WTC11 (cell line): ENCODE results near the gene CEP250. TPM values are rescaled to one million over a fixed set of nuclear protein-coding genes. Genes with fewer than 3 reads are reported as not detected.

ENCODE experiments used
- ATAC-seq: fragments of 200-7000 bp; cut with Tn5 transposase; 2 replicates; pipeline ENCODE4 v1.10.0; 2021; ENCODE audit warnings: mild to moderate bottlenecking, moderate library complexity
- CTCF ChIA-PET: fragments of 300-600 bp; sonication (Branson Sonifier 250); formaldehyde crosslinking; loops from one replicate; lab custom pipeline; 2021; ENCODE audit warnings: antibody characterized with exemption; lab: Charles Lee
- POLR2A ChIA-PET: fragments of 350-600 bp; sonication (Branson Sonifier 250); formaldehyde crosslinking; loops from one replicate; lab custom pipeline; 2021; ENCODE audit warnings: antibody characterized with exemption; lab: Charles Lee
- DNase-seq: peaks from one replicate; pipeline ENCODE4 v3.0.0; 2021; ENCODE audit warnings: low spot score
- H3K27ac Mint-ChIP-seq: 2 replicates; pipeline ENCODE4 v1.8.0; 2021; ENCODE audit warnings: mixed read lengths
- H3K27me3 Mint-ChIP-seq: 2 replicates; pipeline ENCODE4 v1.8.0; 2021; ENCODE audit warnings: low read depth, mild to moderate bottlenecking, moderate library complexity, mixed read lengths
- H3K36me3 Mint-ChIP-seq: 2 replicates; pipeline ENCODE4 v1.8.0; 2021; ENCODE audit warnings: mixed read lengths
- H3K4me1 Mint-ChIP-seq: 2 replicates; pipeline ENCODE4 v1.8.0; 2022; ENCODE audit warnings: mixed read lengths
- H3K4me3 Mint-ChIP-seq: 2 replicates; pipeline ENCODE4 v1.8.0; 2021; ENCODE audit warnings: mild to moderate bottlenecking, moderate library complexity, mixed read lengths
- H3K9me3 Mint-ChIP-seq: 2 replicates; pipeline ENCODE4 v1.8.0; 2021; ENCODE audit warnings: mixed read lengths
- ATF2 ChIP-seq: sonication (generic); formaldehyde crosslinking; IDR thresholded peaks from 2 replicates; pipeline ENCODE4 v1.8.1; 2022; ENCODE audit warnings: low read depth, missing genetic modification reagents, borderline replicate concordance
- CDX4 ChIP-seq: fragments of 250-450 bp; sonication (Bioruptor Pico); IDR thresholded peaks from 2 replicates; pipeline ENCODE4 v1.9.0; 2021; ENCODE audit warnings: moderate library complexity, mild to moderate bottlenecking, inconsistent platforms, borderline replicate concordance
- E2F1 ChIP-seq: sonication (generic); formaldehyde crosslinking; IDR thresholded peaks from 2 replicates; pipeline ENCODE4 v1.8.0; 2022; ENCODE audit warnings: mild to moderate bottlenecking, missing genetic modification reagents
- E2F4 ChIP-seq: sonication (generic); formaldehyde crosslinking; IDR thresholded peaks from 2 replicates; pipeline ENCODE4 v1.8.1; 2022; ENCODE audit warnings: low read depth, mild to moderate bottlenecking, moderate library complexity, missing genetic modification reagents, borderline replicate concordance
- E2F5 ChIP-seq: sonication (generic); formaldehyde crosslinking; IDR thresholded peaks from 2 replicates; pipeline ENCODE4 v1.8.1; 2022; ENCODE audit warnings: mild to moderate bottlenecking, moderate library complexity, missing genetic modification reagents
- ERG ChIP-seq: fragments of 250-450 bp; sonication (Bioruptor Pico); IDR thresholded peaks from 2 replicates; pipeline ENCODE4 v1.8.0; 2021; ENCODE audit warnings: mild to moderate bottlenecking
- ETV6 ChIP-seq: sonication (generic); formaldehyde crosslinking; IDR thresholded peaks from 2 replicates; pipeline ENCODE4 v1.8.1; 2022; ENCODE audit warnings: mild to moderate bottlenecking, missing genetic modification reagents
- FOXJ3 ChIP-seq: sonication (generic); formaldehyde crosslinking; IDR thresholded peaks from 2 replicates; pipeline ENCODE4 v1.9.0; 2021; ENCODE audit warnings: missing genetic modification reagents, mild to moderate bottlenecking, borderline replicate concordance
- JAZF1 ChIP-seq: fragments of 250-450 bp; sonication (Bioruptor Pico); IDR thresholded peaks from 2 replicates; pipeline ENCODE4 v1.9.0; 2021; ENCODE audit warnings: moderate library complexity, mild to moderate bottlenecking, inconsistent platforms
- KAT7 ChIP-seq: sonication (generic); formaldehyde crosslinking; IDR thresholded peaks from 2 replicates; pipeline ENCODE4 v1.8.1; 2023; ENCODE audit warnings: missing genetic modification reagents, mild to moderate bottlenecking, borderline replicate concordance
- NFATC4 ChIP-seq: fragments of 250-450 bp; sonication (Bioruptor Pico); IDR thresholded peaks from 2 replicates; pipeline ENCODE4 v1.9.0; 2021; ENCODE audit warnings: mild to moderate bottlenecking
- NFE2L1 ChIP-seq: sonication (generic); formaldehyde crosslinking; IDR thresholded peaks from 2 replicates; pipeline ENCODE4 v1.8.1; 2023; ENCODE audit warnings: missing genetic modification reagents
- NFYB ChIP-seq: sonication (generic); formaldehyde crosslinking; conservative IDR thresholded peaks from 2 replicates; pipeline ENCODE4 v1.8.0; 2022; ENCODE audit warnings: low read depth, missing genetic modification reagents
- NR3C1 ChIP-seq: sonication (generic); formaldehyde crosslinking; conservative IDR thresholded peaks from 2 replicates; pipeline ENCODE4 v1.8.1; 2023; ENCODE audit warnings: low read depth, mild to moderate bottlenecking, missing genetic modification reagents
- OVOL2 ChIP-seq: fragments of 250-450 bp; sonication (Bioruptor Pico); IDR thresholded peaks from 2 replicates; pipeline ENCODE4 v1.9.0; 2021; ENCODE audit warnings: mild to moderate bottlenecking, borderline replicate concordance
- PRRX2 ChIP-seq: fragments of 250-450 bp; sonication (Bioruptor Pico); IDR thresholded peaks from 2 replicates; pipeline ENCODE4 v1.8.0; 2021; ENCODE audit warnings: mild to moderate bottlenecking
- SOX15 ChIP-seq: fragments of 250-450 bp; sonication (Bioruptor Pico); IDR thresholded peaks from 2 replicates; pipeline ENCODE4 v1.9.0; 2021; ENCODE audit warnings: mild to moderate bottlenecking
- ZNF396 ChIP-seq: fragments of 250-450 bp; sonication (Bioruptor Pico); IDR thresholded peaks from 2 replicates; pipeline ENCODE4 v1.8.0; 2021; ENCODE audit warnings: mild to moderate bottlenecking, moderate library complexity, borderline replicate concordance
- total RNA-seq: library from RNA; stranded (reverse); gene quantifications from 3 replicates; pipeline ENCODE4 v1.2.3, GENCODE V29; 2021
- TF ChIP-seq, protein P1 (sequence below): sonication (generic); formaldehyde crosslinking; IDR thresholded peaks from 2 replicates; pipeline ENCODE4 v1.8.1; 2022; ENCODE audit warnings: mild to moderate bottlenecking, missing genetic modification reagents, moderate library complexity, borderline replicate concordance
- TF ChIP-seq, protein P2 (sequence below): sonication (generic); formaldehyde crosslinking; IDR thresholded peaks from 2 replicates; pipeline ENCODE4 v1.8.1; 2023; ENCODE audit warnings: mild to moderate bottlenecking, missing genetic modification reagents, borderline replicate concordance

The CEP250 gene
- total RNA-seq, 1 experiment from 2014 or later = 63.1 TPM

DNA sequence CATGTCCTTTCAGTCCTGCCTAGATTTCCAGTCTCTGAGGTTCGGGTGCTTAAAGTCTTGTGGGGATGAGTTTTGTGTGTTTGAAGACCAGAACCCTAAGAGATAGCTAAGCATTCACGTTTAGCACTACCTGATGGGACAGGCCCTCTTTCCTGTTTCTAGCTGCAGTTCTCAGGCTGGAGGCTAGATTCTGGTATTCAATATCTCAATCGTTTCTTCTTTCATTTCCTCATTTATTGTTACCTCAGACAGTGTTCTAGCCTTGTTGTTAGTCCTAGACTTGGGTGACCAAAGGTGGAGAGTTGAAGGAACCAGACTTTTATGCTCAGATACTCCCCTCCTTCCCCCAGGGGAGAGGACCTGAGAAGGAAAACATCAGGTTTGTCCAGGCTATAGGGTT, 16.8 kb downstream of the CEP250 start (continued):
- TF ChIP-seq ERG (CRISPR knock-in tag) = no peak

GRCh38 chr20:35473684-35474083, 18.3 kb downstream of the CEP250 start:
- POLR2A ChIA-PET = no interaction called here
- H3K4me3 Mint-ChIP-seq = no peak overlapping the region

More at GRCh38 chr20:35473684-35474083, 18.3 kb downstream of the CEP250 start:
- CTCF ChIA-PET = interaction anchor here (1.9 kb wide), 1 partner anchor 10 kb away, joined by 7 read pairs; no protein-coding TSS in a partner anchor
- DNase-seq = no peak
- TF ChIP-seq KAT7 (CRISPR knock-in tag) (no peak), NR3C1 (CRISPR knock-in tag) (no peak), SOX15 (CRISPR knock-in tag) (no peak), NFE2L1 (no peak), JAZF1 (CRISPR knock-in tag) (no peak), E2F4 (CRISPR knock-in tag) (no peak), NFATC4 (CRISPR knock-in tag) (no peak), NFYB (CRISPR knock-in tag) (no peak), OVOL2 (CRISPR knock-in tag) (no peak), CDX4 (CRISPR knock-in tag) (no peak), PRRX2 (CRISPR knock-in tag) (no peak), E2F1 (CRISPR knock-in tag) (no peak), FOXJ3 (CRISPR knock-in tag) (no peak), ATF2 (CRISPR knock-in tag) (no peak), ZNF396 (CRISPR knock-in tag) (no peak), E2F5 (CRISPR knock-in tag) (no peak), ETV6 (no peak)
- TF ChIP-seq, protein P1, sequence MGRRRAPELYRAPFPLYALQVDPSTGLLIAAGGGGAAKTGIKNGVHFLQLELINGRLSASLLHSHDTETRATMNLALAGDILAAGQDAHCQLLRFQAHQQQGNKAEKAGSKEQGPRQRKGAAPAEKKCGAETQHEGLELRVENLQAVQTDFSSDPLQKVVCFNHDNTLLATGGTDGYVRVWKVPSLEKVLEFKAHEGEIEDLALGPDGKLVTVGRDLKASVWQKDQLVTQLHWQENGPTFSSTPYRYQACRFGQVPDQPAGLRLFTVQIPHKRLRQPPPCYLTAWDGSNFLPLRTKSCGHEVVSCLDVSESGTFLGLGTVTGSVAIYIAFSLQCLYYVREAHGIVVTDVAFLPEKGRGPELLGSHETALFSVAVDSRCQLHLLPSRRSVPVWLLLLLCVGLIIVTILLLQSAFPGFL (CRISPR knock-in tag) = no peak
- TF ChIP-seq, protein P2, sequence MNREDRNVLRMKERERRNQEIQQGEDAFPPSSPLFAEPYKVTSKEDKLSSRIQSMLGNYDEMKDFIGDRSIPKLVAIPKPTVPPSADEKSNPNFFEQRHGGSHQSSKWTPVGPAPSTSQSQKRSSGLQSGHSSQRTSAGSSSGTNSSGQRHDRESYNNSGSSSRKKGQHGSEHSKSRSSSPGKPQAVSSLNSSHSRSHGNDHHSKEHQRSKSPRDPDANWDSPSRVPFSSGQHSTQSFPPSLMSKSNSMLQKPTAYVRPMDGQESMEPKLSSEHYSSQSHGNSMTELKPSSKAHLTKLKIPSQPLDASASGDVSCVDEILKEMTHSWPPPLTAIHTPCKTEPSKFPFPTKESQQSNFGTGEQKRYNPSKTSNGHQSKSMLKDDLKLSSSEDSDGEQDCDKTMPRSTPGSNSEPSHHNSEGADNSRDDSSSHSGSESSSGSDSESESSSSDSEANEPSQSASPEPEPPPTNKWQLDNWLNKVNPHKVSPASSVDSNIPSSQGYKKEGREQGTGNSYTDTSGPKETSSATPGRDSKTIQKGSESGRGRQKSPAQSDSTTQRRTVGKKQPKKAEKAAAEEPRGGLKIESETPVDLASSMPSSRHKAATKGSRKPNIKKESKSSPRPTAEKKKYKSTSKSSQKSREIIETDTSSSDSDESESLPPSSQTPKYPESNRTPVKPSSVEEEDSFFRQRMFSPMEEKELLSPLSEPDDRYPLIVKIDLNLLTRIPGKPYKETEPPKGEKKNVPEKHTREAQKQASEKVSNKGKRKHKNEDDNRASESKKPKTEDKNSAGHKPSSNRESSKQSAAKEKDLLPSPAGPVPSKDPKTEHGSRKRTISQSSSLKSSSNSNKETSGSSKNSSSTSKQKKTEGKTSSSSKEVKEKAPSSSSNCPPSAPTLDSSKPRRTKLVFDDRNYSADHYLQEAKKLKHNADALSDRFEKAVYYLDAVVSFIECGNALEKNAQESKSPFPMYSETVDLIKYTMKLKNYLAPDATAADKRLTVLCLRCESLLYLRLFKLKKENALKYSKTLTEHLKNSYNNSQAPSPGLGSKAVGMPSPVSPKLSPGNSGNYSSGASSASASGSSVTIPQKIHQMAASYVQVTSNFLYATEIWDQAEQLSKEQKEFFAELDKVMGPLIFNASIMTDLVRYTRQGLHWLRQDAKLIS (CRISPR knock-in tag) = no peak
- no peak for ATAC-seq
- peaks cover 36% of the 10 kb centered on the region for H3K36me3 Mint-ChIP-seq
- no peaks in the 10 kb centered on the region for H3K9me3 Mint-ChIP-seq
- no peak overlapping the region for H3K27ac Mint-ChIP-seq
- no peaks in the 10 kb centered on the region for H3K4me1 Mint-ChIP-seq
- no peaks in the 10 kb centered on the region for H3K27me3 Mint-ChIP-seq
